Thymus (tissue), 11 donors: ENCODE data around the gene PSMC2. TPM values are rescaled to one million over a fixed set of nuclear protein-coding genes. Genes with fewer than 3 reads are reported as not detected.

Source experiments
- DNase-seq, 9 donors: peaks; one replicate each; pipeline ENCODE4 v3.0.0-alpha.2; 2013; ENCODE audit warnings: low spot score in 9 of 9, low read depth in 6 of 9, missing footprints in 1 of 9
- H3K27ac ChIP-seq, 2 donors: one replicate each; pipeline ENCODE4 v1.5.1; 2013; ENCODE audit warnings: control low read depth in 1 of 2, low read depth in 1 of 2, low read length in 1 of 2, mild to moderate bottlenecking in 1 of 2, moderate library complexity in 1 of 2
- H3K27me3 ChIP-seq, 2 donors: one replicate each; pipeline ENCODE4 v1.5.1; 2013; ENCODE audit warnings: low read length in 1 of 2; ENCODE audit not compliant: control insufficient read depth in 2 of 2, insufficient read depth in 1 of 2
- H3K36me3 ChIP-seq, 2 donors: one replicate each; pipeline ENCODE4 v1.5.1; 2013; ENCODE audit warnings: low read length in 1 of 2, mild to moderate bottlenecking in 1 of 2, moderate library complexity in 1 of 2; ENCODE audit not compliant: control insufficient read depth in 2 of 2, insufficient read depth in 2 of 2
- H3K4me1 ChIP-seq, 2 donors: one replicate each; pipeline ENCODE4 v1.5.1; 2013; ENCODE audit warnings: low read length in 2 of 2; ENCODE audit not compliant: control insufficient read depth in 2 of 2, insufficient read depth in 2 of 2
- H3K4me3 ChIP-seq, 2 donors: one replicate each; pipeline ENCODE4 v1.5.1; 2013; ENCODE audit warnings: low read length in 2 of 2, control low read depth in 1 of 2, mild to moderate bottlenecking in 1 of 2
- H3K9me3 ChIP-seq, 2 donors: one replicate each; pipeline ENCODE4 v1.5.1; 2013; ENCODE audit warnings: low read length in 1 of 2, mild to moderate bottlenecking in 1 of 2; ENCODE audit not compliant: control insufficient read depth in 2 of 2, insufficient read depth in 1 of 2
- WGBS: extraction: QIAGEN DNeasy Blood & Tissue Kit; methylation state at CpG from one replicate; pipeline ENCODE4 v1.1.7; 2013; 5-methylcytosine and 5-hydroxymethylcytosine counted together
- polyA plus RNA-seq: library from polyadenylated mRNA; stranded (reverse); fragments of 200-250 nt; gene quantifications from one replicate; pipeline ENCODE4 v1.2.3, GENCODE V29; 2013
- total RNA-seq: library from RNA; stranded (reverse); fragments of 120-200 nt; gene quantifications from one replicate; pipeline ENCODE4 v1.2.4, GENCODE V29; 2013
- donor health status: healthy.

Gene PSMC2
- total and polyA plus RNA-seq, 2 donors: 117 to 187 TPM

DNA sequence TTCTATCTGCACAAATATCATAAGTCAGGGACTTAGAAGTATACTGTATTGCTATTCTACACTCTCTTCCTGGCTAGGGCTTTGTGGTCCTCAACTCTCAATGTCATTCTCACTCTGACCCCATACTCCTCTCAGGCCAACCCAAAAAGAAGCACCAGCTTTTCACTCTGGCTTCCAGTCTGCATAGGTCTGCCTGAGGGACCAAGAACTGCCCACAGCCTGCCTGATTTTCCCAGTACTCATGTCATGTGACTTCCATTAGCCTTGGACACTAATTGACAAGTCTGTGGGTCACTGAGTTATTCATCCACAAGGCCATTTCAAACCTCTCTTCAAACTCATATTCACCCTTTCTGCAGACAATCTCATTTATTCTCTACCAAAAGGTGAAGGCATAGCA lies 30.4 kb upstream of the PSMC2 start:
- no peaks in the 10 kb centered on the region for H3K27me3 ChIP-seq
- no peaks in the 10 kb centered on the region for H3K9me3 ChIP-seq
- no peaks in the 10 kb centered on the region for H3K4me1 ChIP-seq
- DNase-seq: no peak
- H3K4me3 ChIP-seq: no peak overlapping the region
- H3K27ac ChIP-seq: no peak overlapping the region
- peaks cover 43 to 87% of the 10 kb centered on the region in 2 donors for H3K36me3 ChIP-seq

GRCh38 chr7:103325744-103326143 lies 21.7 kb upstream of the PSMC2 start:
- no peak overlapping the region for H3K4me3 ChIP-seq
- H3K27ac ChIP-seq: no peak overlapping the region
- no peaks in the 10 kb centered on the region for H3K9me3 ChIP-seq
- no peaks in the 10 kb centered on the region for H3K4me1 ChIP-seq
- WGBS: 92% methylated on average over 8 of the region's 8 CpGs
- H3K27me3 ChIP-seq: no peaks in the 10 kb centered on the region
- peaks cover 21 to 55% of the 10 kb centered on the region in 2 donors for H3K36me3 ChIP-seq
- no peak for DNase-seq

DNA sequence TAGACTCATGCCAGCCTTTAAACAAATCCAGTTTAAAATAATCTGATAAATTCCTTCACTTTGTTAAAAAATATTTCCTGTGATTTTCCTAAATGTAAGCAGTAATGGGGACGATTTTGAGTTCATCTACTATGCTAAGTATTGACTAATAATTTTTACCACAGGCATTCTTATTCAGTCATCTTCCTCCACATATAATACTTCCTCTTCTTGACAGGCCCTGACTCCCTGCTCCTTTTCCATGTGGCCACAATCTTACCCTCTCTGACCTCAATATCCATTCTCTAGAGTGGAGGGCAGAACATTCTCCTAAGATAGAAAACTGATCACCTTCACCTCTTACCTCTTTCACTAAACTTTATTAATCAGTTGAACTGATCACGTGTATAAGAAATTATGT lies 10.7 kb upstream of the PSMC2 start:
- H3K27ac ChIP-seq: no peak overlapping the region
- H3K4me3 ChIP-seq: no peak overlapping the region
- H3K36me3 ChIP-seq: peaks cover 22 to 46% of the 10 kb centered on the region in 2 donors
- H3K9me3 ChIP-seq: no peaks in the 10 kb centered on the region
- no peak for DNase-seq
- no peaks in the 10 kb centered on the region for H3K4me1 ChIP-seq
- H3K27me3 ChIP-seq: no peaks in the 10 kb centered on the region
- WGBS: 97% methylated on average over 2 of the region's 2 CpGs

DNA sequence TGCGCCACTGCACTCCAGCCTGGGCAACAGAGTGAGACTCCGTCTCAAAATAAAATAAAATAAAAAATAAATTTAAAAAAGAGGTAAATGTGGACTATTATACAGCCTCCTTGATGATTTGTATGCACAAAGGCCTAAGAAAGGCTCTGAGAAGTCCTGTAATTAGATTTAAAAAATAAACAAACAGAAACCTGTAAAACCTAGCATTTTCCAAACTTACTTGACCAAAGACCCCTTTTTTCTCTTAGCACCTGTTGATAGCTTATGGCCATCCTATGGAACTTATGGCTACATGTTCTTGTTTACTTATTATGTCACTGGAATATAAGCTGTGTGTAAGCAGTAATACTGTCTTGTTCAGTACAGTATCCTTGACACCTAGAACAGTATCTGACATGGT lies 8.6 kb upstream of the PSMC2 start:
- WGBS: 98% methylated on average over 2 of the region's 2 CpGs
- Histone ChIP-seq H3K27me3 (no peaks in the 10 kb centered on the region), H3K36me3 (peaks cover 19 to 43% of the 10 kb centered on the region in 2 donors)

GRCh38 chr7:103341466-103341865 lies 6.0 kb upstream of the PSMC2 start:
- H3K4me3 ChIP-seq: no peak overlapping the region
- H3K9me3 ChIP-seq: no peaks in the 10 kb centered on the region
- H3K36me3 ChIP-seq: peaks cover 19 to 39% of the 10 kb centered on the region in 2 donors
- 97% methylated on average over 2 of the region's 2 CpGs for WGBS
- no peak for DNase-seq
- H3K27me3 ChIP-seq: no peaks in the 10 kb centered on the region
- H3K27ac ChIP-seq: no peak overlapping the region
- peaks cover 6% of the 10 kb centered on the region in 2 donors for H3K4me1 ChIP-seq

More for the DNA sequence above, 8.6 kb upstream of the PSMC2 start:
- Histone ChIP-seq H3K9me3 (no peaks in the 10 kb centered on the region), H3K27ac (no peak overlapping the region), H3K4me1 (peaks cover 6% of the 10 kb centered on the region in 2 donors), H3K4me3 (no peak overlapping the region)
- DNase-seq: no peak

GRCh38 chr7:103343332-103343731 lies 4.1 kb upstream of the PSMC2 start:
- peaks cover 11 to 21% of the 10 kb centered on the region in 2 donors for H3K36me3 ChIP-seq
- H3K27ac ChIP-seq: no peak overlapping the region
- no peak for DNase-seq
- no peaks in the 10 kb centered on the region for H3K9me3 ChIP-seq
- H3K27me3 ChIP-seq: no peaks in the 10 kb centered on the region
- peaks cover 6 to 8% of the 10 kb centered on the region in 2 donors for H3K4me1 ChIP-seq
- peak overlapping the region; percentile 78 to 86 for H3K4me3 ChIP-seq

GRCh38 chr7:103343758-103344452 lies 3.5 kb upstream of the PSMC2 start:
- H3K27ac ChIP-seq: peak overlapping the region; percentile 71 to 94
- peak in 7 of 9 donors; percentile 11 to 64 (median 43) for DNase-seq
- H3K4me3 ChIP-seq: peak overlapping the region; percentile 78 to 86
- peaks cover 11 to 19% of the 10 kb centered on the region in 2 donors for H3K36me3 ChIP-seq
- no peaks in the 10 kb centered on the region for H3K27me3 ChIP-seq
- WGBS: 1% methylated on average over 26 of the region's 26 CpGs
- no peaks in the 10 kb centered on the region for H3K9me3 ChIP-seq
- peaks cover 8 to 10% of the 10 kb centered on the region in 2 donors for H3K4me1 ChIP-seq

GRCh38 chr7:103344453-103345149 lies 2.8 kb upstream of the PSMC2 start, which contains the start of gene DNAJC2:
TSS of gene DNAJC2 (minus strand) at chr7:103344767. CDS start at chr7:103344622, 145 bp downstream.
- Histone ChIP-seq H3K27me3 (no peaks in the 10 kb centered on the region), H3K27ac (peak within 1 kb of the TSS; percentile 71 to 94), H3K4me3 (peak within 1 kb of the TSS; percentile 78 to 86), H3K9me3 (no peaks in the 10 kb centered on the region), H3K4me1 (peaks cover 10 to 12% of the 10 kb centered on the region in 2 donors), H3K36me3 (peaks cover 10 to 19% of the 10 kb centered on the region in 2 donors)
- peak; percentile 68 to 93 (median 83) for DNase-seq
- 11% methylated on average over 43 of the region's 43 CpGs for WGBS

- Histone ChIP-seq H3K4me3 (no peak overlapping the region), H3K9me3 (no peaks in the 10 kb centered on the region), H3K36me3 (peaks cover 0 to 13% of the 10 kb centered on the region in 2 donors), H3K4me1 (peaks cover 10 to 15% of the 10 kb centered on the region in 2 donors), H3K27ac (no peak overlapping the region), H3K27me3 (no peaks in the 10 kb centered on the region)
- WGBS: 94% methylated on average over 5 of the region's 5 CpGs
- no peak for DNase-seq
Observed at GRCh38 chr7:103346396-103346795, 1.0 kb upstream of the PSMC2 start.
